Activated naive CD8-positive, alpha-beta T cell treated with anti-CD3 and anti-CD28 coated beads, Interleukin-2, amount 50 U/mL, for 16 hours (primary cell): ENCODE data around the gene CRYGC.

Experiments
- DNase-seq: peaks from one replicate; pipeline ENCODE4 v3.0.0-alpha.2; 2020; ENCODE audit warnings: low read depth, low spot score

CRYGC gene

DNA sequence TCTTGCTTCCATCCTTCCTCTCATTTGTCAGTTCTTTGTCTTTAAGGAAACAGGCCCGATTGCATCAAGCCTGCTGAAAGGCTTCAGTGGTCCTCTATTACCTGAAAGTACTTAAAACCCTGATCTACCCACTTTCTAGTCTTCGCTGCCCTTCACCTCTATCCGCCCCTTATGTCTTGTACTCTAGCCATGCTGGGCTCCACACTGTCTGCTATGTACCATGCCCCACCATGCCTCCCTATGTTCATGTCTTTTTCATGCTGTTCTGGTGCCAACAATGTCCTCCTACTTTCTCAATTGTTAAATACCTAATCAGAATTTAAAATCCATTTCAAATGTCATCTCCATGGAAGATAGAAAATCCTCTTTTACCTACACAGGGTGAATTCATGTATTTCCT lies 33.5 kb downstream of the CRYGC start:
- DNase-seq: no peak

DNA sequence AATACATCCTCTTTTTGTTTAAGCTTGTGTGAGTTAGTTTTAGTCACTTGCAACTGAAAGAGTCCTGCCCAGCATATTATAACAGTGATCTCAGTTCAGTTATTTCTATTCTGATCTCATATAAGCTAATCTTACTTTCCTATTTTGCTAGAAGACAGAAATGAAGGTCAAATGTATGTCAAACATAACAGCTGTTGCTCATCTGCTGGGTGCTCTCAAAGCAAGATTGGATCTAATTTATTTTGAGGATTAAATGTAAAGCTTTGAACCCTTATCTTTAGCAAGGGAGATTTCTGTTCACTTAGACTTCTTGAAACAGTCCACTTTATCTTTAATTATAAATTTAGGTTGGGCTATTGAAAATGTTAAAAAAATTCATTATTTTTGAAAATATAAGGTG lies 36.5 kb downstream of the CRYGC start:
- DNase-seq: no peak

DNA sequence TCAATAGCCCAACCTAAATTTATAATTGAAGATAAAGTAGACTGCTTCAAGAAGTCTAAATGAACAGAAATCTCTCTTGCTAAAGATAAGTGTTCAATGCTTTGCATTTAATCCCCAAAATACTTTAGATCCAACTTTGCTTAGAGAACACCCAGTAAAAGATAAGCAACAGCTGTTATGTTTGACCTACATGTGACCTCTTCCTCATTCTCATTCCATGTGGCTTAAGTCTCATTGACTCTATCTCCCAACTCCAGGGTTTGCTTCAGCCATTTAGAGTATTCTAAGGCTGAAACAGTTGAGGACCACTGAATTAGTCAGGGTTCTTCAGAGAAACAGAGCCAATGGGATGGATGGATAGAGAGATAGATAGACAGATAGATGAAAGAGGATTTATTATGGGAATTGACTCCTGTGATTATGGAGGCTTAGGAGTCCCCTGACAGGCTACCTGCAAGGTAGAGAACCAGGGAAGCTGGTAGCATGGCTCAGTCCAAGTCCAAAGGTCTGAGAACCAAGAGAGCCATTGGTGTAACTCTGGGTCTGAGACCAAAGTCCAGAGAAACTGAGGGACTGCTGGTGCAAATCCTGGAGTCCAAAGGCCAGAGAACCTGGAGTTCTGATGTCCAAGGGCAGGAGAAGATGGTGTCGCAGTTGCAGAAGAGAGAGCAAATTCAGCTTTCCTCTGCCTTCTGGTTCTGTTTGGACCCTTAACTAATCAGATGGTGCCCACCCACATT lies 37.4 kb downstream of the CRYGC start:
- no peak for DNase-seq

DNA sequence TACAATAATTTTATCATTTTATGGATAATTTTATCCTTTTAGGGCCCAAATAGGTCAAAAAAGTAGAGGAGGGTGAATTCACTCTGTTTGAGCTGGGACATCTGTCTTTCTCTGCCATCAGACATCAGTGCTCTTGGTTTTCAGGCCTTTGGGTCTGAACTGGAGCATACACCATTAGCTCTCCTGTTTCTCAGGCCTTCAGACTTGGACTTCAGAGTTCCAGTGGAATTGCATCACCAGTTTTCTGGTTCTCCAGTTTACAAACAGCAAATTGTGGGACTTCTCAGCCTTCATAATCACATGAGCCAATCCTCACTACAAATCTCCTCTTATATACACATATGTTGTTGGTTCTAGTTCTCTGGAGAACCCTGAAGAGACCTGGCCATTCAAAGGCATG lies 39.2 kb downstream of the CRYGC start:
- no peak for DNase-seq

DNA sequence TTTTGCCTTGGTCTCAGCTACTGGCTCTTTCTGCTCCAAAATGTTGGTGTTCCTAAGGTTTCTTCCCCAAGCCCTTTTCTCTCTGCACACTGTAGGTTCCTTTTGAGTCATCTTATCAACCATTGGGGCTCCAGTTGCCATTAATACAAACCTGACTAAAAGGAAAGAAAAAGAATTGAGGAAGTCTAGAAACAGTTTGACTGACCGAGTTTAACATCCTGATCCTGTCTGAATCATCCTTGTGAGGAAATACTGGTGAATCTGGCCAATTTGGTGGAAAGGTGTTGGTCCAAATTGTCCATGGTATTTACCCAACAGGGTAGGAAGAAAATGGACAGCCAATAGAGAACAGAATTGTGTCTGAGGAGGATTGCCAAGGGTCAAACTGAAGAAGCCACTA lies 43.6 kb downstream of the CRYGC start:
- DNase-seq: no peak

DNA sequence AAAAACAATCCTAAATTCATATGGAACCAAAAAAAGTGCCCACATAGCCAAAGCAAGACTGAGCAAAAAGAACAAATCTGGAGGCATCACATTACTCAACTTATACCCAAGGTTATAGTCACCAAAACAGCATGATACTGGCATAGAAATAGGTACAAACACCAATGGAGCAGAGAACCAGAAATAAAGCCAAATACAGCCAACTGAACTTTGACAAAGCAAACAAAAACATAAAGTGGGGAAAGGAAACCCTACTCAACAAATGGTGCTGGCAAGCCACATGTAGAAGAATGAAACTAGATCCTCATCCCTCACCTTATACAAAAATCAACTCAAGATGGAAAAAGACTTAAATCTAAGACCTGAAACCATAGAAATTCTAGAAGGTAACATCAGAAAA lies 45.8 kb downstream of the CRYGC start:
- no peak for DNase-seq
